Measurements from ENCODE around the gene NDUFA11. TPM values are rescaled to one million over a fixed set of nuclear protein-coding genes. Genes with fewer than 3 reads are reported as not detected.

Gene NDUFA11
- total RNA-seq, 2 donors from 2014 or later: 83.2 to 177 TPM

- no peak for DNase-seq (ENCODE audit: low spot score)
- Histone ChIP-seq H3K4me1 (ENCODE audit: control insufficient read depth in 1 of 2, low read depth in 2 of 2) (peaks cover 4 to 20% of the 10 kb centered on the region in 2 donors), H3K27me3 (replicated peaks; ENCODE audit: insufficient read depth) (no peaks in the 10 kb centered on the region), H3K9me3 (no peaks in the 10 kb centered on the region), H3K27ac (peak overlapping the region; percentile 6 to 67), H3K36me3 (peaks cover 69% of the 10 kb centered on the region), H3K4me3 (no peak overlapping the region)
- ATAC-seq (ENCODE audit: insufficient number of reproducible peaks, low FRiP score, low read depth): no peak
- no peak for TF ChIP-seq CTCF (IDR thresholded peaks at IDR 0.05)
These were observed 22.3 kb upstream of the NDUFA11 start for GRCh38 chr19:5925830-5926427.

GRCh38 chr19:5923356-5923755, 19.8 kb upstream of the NDUFA11 start:
- ATAC-seq (ENCODE audit: insufficient number of reproducible peaks, low FRiP score, low read depth): no peak
- no peak for TF ChIP-seq CTCF (IDR thresholded peaks at IDR 0.05)
- Histone ChIP-seq H3K9me3 (no peaks in the 10 kb centered on the region), H3K27ac (no peak overlapping the region), H3K4me1 (ENCODE audit: control insufficient read depth in 1 of 2, low read depth in 2 of 2) (peaks cover 4 to 20% of the 10 kb centered on the region in 2 donors), H3K27me3 (replicated peaks; ENCODE audit: insufficient read depth) (no peaks in the 10 kb centered on the region), H3K36me3 (peaks cover 76% of the 10 kb centered on the region), H3K4me3 (no peak overlapping the region)
- DNase-seq (ENCODE audit: low spot score): no peak

- Histone ChIP-seq H3K9me3 (no peaks in the 10 kb centered on the region), H3K4me1 (ENCODE audit: control insufficient read depth in 1 of 2, low read depth in 2 of 2) (peaks cover 4 to 15% of the 10 kb centered on the region in 2 donors), H3K27ac (no peak overlapping the region), H3K36me3 (peaks cover 75% of the 10 kb centered on the region), H3K4me3 (no peak overlapping the region), H3K27me3 (replicated peaks; ENCODE audit: insufficient read depth) (no peaks in the 10 kb centered on the region)
- DNase-seq (ENCODE audit: low spot score) (no peak), ATAC-seq (ENCODE audit: insufficient number of reproducible peaks, low FRiP score, low read depth) (no peak)
- no peak for TF ChIP-seq CTCF (IDR thresholded peaks at IDR 0.05)
These were observed 18.6 kb upstream of the NDUFA11 start for GRCh38 chr19:5922161-5922545.

- TF ChIP-seq CTCF (IDR thresholded peaks at IDR 0.05): no peak
- Histone ChIP-seq H3K36me3 (peaks cover 80% of the 10 kb centered on the region), H3K9me3 (no peaks in the 10 kb centered on the region), H3K4me1 (ENCODE audit: control insufficient read depth in 1 of 2, low read depth in 2 of 2) (peaks cover 4 to 10% of the 10 kb centered on the region in 2 donors), H3K27me3 (replicated peaks; ENCODE audit: insufficient read depth) (no peaks in the 10 kb centered on the region), H3K27ac (no peak overlapping the region), H3K4me3 (no peak overlapping the region)
- ATAC-seq (ENCODE audit: insufficient number of reproducible peaks, low FRiP score, low read depth): no peak
- no peak for DNase-seq (ENCODE audit: low spot score)
These were observed 18.0 kb upstream of the NDUFA11 start for GRCh38 chr19:5921516-5922160.

- no peak for TF ChIP-seq CTCF (IDR thresholded peaks at IDR 0.05)
- DNase-seq (ENCODE audit: low spot score) (no peak), ATAC-seq (ENCODE audit: insufficient number of reproducible peaks, low FRiP score, low read depth) (no peak)
- H3K27me3 ChIP-seq (replicated peaks; ENCODE audit: insufficient read depth): no peaks in the 10 kb centered on the region
- H3K27ac ChIP-seq: no peak overlapping the region
- H3K4me3 ChIP-seq: no peak overlapping the region
- H3K9me3 ChIP-seq: no peaks in the 10 kb centered on the region
- H3K4me1 ChIP-seq (ENCODE audit: control insufficient read depth in 1 of 2, low read depth in 2 of 2): peaks cover 0 to 8% of the 10 kb centered on the region in 2 donors
- peaks cover 76% of the 10 kb centered on the region for H3K36me3 ChIP-seq
These were observed 15.0 kb upstream of the NDUFA11 start for GRCh38 chr19:5918463-5919079.

Measured in thoracic aorta (tissue), 2 donors.